Effector memory CD4-positive, alpha-beta T cell (primary cell): Measurements from ENCODE around the gene ZC3H12D.

Source experiments
- DNase-seq, 3 donors: peaks; one replicate each; pipeline ENCODE4 v3.0.0-alpha.2; 2020
- H3K27ac ChIP-seq: 2 replicates; pipeline ENCODE4 v1.7.0; 2013; ENCODE audit warnings: mild to moderate bottlenecking, low read length, moderate library complexity; ENCODE audit not compliant: insufficient read depth, poor library complexity, severe bottlenecking
- H3K27me3 ChIP-seq: replicated peaks from 2 replicates; pipeline ENCODE4 v1.7.0; 2013; ENCODE audit warnings: mild to moderate bottlenecking, low read length; ENCODE audit not compliant: insufficient read depth, control insufficient read depth, poor library complexity, severe bottlenecking
- H3K36me3 ChIP-seq: 2 replicates; pipeline ENCODE4 v1.7.0; 2013; ENCODE audit warnings: mild to moderate bottlenecking, low read length, moderate library complexity; ENCODE audit not compliant: control insufficient read depth, insufficient read depth
- H3K4me1 ChIP-seq: 2 replicates; pipeline ENCODE4 v1.7.0; 2013; ENCODE audit warnings: low read length, mild to moderate bottlenecking; ENCODE audit not compliant: control insufficient read depth, insufficient read depth, poor library complexity, severe bottlenecking
- H3K4me3 ChIP-seq: 2 replicates; pipeline ENCODE4 v1.7.0; 2013; ENCODE audit warnings: low read length, low read depth, mild to moderate bottlenecking; ENCODE audit not compliant: insufficient read depth, poor library complexity, severe bottlenecking
- H3K9me3 ChIP-seq: 2 replicates; pipeline ENCODE4 v1.7.0; 2013; ENCODE audit warnings: mild to moderate bottlenecking, low read length, moderate library complexity; ENCODE audit not compliant: control insufficient read depth

Gene ZC3H12D

GRCh38 chr6:149422581-149422980 is 62.2 kb downstream of the ZC3H12D start:
- no peaks in the 10 kb centered on the region for H3K9me3 ChIP-seq
- H3K4me1 ChIP-seq: no peaks in the 10 kb centered on the region
- H3K4me3 ChIP-seq: no peak overlapping the region
- no peak overlapping the region for H3K27ac ChIP-seq
- no peak for DNase-seq
- no peaks in the 10 kb centered on the region for H3K36me3 ChIP-seq
- no peaks in the 10 kb centered on the region for H3K27me3 ChIP-seq

GRCh38 chr6:149421132-149421531 is 63.7 kb downstream of the ZC3H12D start:
- Histone ChIP-seq H3K9me3 (no peaks in the 10 kb centered on the region), H3K27me3 (no peaks in the 10 kb centered on the region), H3K36me3 (no peaks in the 10 kb centered on the region), H3K4me3 (no peak overlapping the region), H3K4me1 (no peaks in the 10 kb centered on the region), H3K27ac (no peak overlapping the region)
- DNase-seq: no peak

GRCh38 chr6:149419696-149420404 is 65.0 kb downstream of the ZC3H12D start:
- H3K27me3 ChIP-seq: no peaks in the 10 kb centered on the region
- no peak overlapping the region for H3K4me3 ChIP-seq
- H3K36me3 ChIP-seq: no peaks in the 10 kb centered on the region
- DNase-seq: no peak
- H3K4me1 ChIP-seq: no peaks in the 10 kb centered on the region
- H3K27ac ChIP-seq: no peak overlapping the region
- H3K9me3 ChIP-seq: no peaks in the 10 kb centered on the region

GRCh38 chr6:149414821-149415220 is 70.0 kb downstream of the ZC3H12D start:
- Histone ChIP-seq H3K9me3 (no peaks in the 10 kb centered on the region), H3K27ac (no peak overlapping the region), H3K36me3 (peaks cover 12% of the 10 kb centered on the region), H3K4me1 (no peaks in the 10 kb centered on the region), H3K4me3 (no peak overlapping the region), H3K27me3 (no peaks in the 10 kb centered on the region)
- DNase-seq: no peak

- Histone ChIP-seq H3K36me3 (peaks cover 20% of the 10 kb centered on the region), H3K4me3 (no peak overlapping the region), H3K4me1 (no peaks in the 10 kb centered on the region), H3K27ac (no peak overlapping the region), H3K9me3 (no peaks in the 10 kb centered on the region), H3K27me3 (no peaks in the 10 kb centered on the region)
- no peak for DNase-seq
These were observed 70.8 kb downstream of the ZC3H12D start for GRCh38 chr6:149414009-149414408.

- H3K9me3 ChIP-seq: no peaks in the 10 kb centered on the region
- no peak overlapping the region for H3K4me3 ChIP-seq
- DNase-seq: no peak
- no peak overlapping the region for H3K27ac ChIP-seq
- H3K27me3 ChIP-seq: no peaks in the 10 kb centered on the region
- peaks cover 28% of the 10 kb centered on the region for H3K36me3 ChIP-seq
- no peaks in the 10 kb centered on the region for H3K4me1 ChIP-seq
These were observed 74.3 kb downstream of the ZC3H12D start for GRCh38 chr6:149410557-149410956.

- H3K4me3 ChIP-seq: no peak overlapping the region
- no peak for DNase-seq
- no peak overlapping the region for H3K27ac ChIP-seq
- H3K27me3 ChIP-seq: no peaks in the 10 kb centered on the region
- no peaks in the 10 kb centered on the region for H3K9me3 ChIP-seq
- no peaks in the 10 kb centered on the region for H3K4me1 ChIP-seq
- H3K36me3 ChIP-seq: peaks cover 28% of the 10 kb centered on the region
These were observed 75.2 kb downstream of the ZC3H12D start for GRCh38 chr6:149409617-149410016.

- no peak for DNase-seq
These were observed 78.7 kb downstream of the ZC3H12D start for GRCh38 chr6:149405823-149406765.

GRCh38 chr6:149403534-149403933 is 81.3 kb downstream of the ZC3H12D start:
- no peak for DNase-seq
- no peak overlapping the region for H3K4me3 ChIP-seq
- peaks cover 38% of the 10 kb centered on the region for H3K36me3 ChIP-seq
- H3K9me3 ChIP-seq: no peaks in the 10 kb centered on the region
- H3K27ac ChIP-seq: no peak overlapping the region
- H3K27me3 ChIP-seq: no peaks in the 10 kb centered on the region
- no peaks in the 10 kb centered on the region for H3K4me1 ChIP-seq

More at GRCh38 chr6:149405823-149406765, 78.7 kb downstream of the ZC3H12D start:
- no peaks in the 10 kb centered on the region for H3K4me1 ChIP-seq
- no peak overlapping the region for H3K4me3 ChIP-seq
- peaks cover 38% of the 10 kb centered on the region for H3K36me3 ChIP-seq
- no peaks in the 10 kb centered on the region for H3K9me3 ChIP-seq
- H3K27me3 ChIP-seq: no peaks in the 10 kb centered on the region
- no peak overlapping the region for H3K27ac ChIP-seq

- Histone ChIP-seq H3K27me3 (no peaks in the 10 kb centered on the region), H3K36me3 (peaks cover 52% of the 10 kb centered on the region), H3K4me3 (no peak within 1 kb of the TSS), H3K9me3 (no peaks in the 10 kb centered on the region), H3K4me1 (no peaks in the 10 kb centered on the region), H3K27ac (no peak within 1 kb of the TSS)
- no peak for DNase-seq
These were observed 84.8 kb downstream of the ZC3H12D start, which contains the start of gene SUMO4 for GRCh38 chr6:149400050-149400449. TSS of gene SUMO4 (plus strand) at chr6:149400262. CDS start at chr6:149400392, 130 bp downstream.
